ENCODE measurements around the gene FLRT1. TPM values are rescaled to one million over a fixed set of nuclear protein-coding genes. Genes with fewer than 3 reads are reported as not detected.
A peak's percentile ranks its signal among the peaks of the same experiment; 100 is the strongest.

Gene FLRT1
- total RNA-seq, 2 donors from 2014 or later, result not detected

GRCh38 chr11:64058494-64058893, 22.8 kb downstream of the FLRT1 start:
- H3K36me3 ChIP-seq (ENCODE audit: control insufficient read depth, insufficient read depth, low read length), result no peaks in the 10 kb centered on the region
- H3K36me3 Mint-ChIP-seq (ENCODE audit: low read depth), result no peaks in the 10 kb centered on the region
- H3K4me3 ChIP-seq (ENCODE audit: low read length), result no peak overlapping the region
- no peak for TF ChIP-seq CTCF (conservative IDR thresholded peaks at IDR 0.05)
- no peak overlapping the region for H3K27ac Mint-ChIP-seq
- no peak overlapping the region for H3K9ac ChIP-seq (ENCODE audit: extremely low read depth, low read length, poor library complexity, severe bottlenecking)
- no peak overlapping the region for H3K27ac ChIP-seq (ENCODE audit: low read depth, low read length)
- DNase-seq, result no peak
- H3K4me1 Mint-ChIP-seq, result peaks cover 22% of the 10 kb centered on the region
- WGBS, 2 experiments (ENCODE audit: insufficient coverage in 1 of 2, insufficient read length in 1 of 2), result 92 to 97% methylated on average over 17 of the region's 17 CpGs
- no peak overlapping the region for H3K4me3 Mint-ChIP-seq
- H3K27me3 ChIP-seq (ENCODE audit: control insufficient read depth, insufficient read depth, low read length, poor library complexity, severe bottlenecking), result peaks cover 39% of the 10 kb centered on the region
- no peaks in the 10 kb centered on the region for H3K9me3 ChIP-seq (ENCODE audit: control insufficient read depth, low read length)
- H3K27me3 Mint-ChIP-seq (ENCODE audit: insufficient read depth), result peaks cover 60% of the 10 kb centered on the region
- no peaks in the 10 kb centered on the region for H3K9me3 Mint-ChIP-seq
- H3K4me1 ChIP-seq (ENCODE audit: control insufficient read depth, insufficient read depth, low read length), result peaks cover 12% of the 10 kb centered on the region

DNA sequence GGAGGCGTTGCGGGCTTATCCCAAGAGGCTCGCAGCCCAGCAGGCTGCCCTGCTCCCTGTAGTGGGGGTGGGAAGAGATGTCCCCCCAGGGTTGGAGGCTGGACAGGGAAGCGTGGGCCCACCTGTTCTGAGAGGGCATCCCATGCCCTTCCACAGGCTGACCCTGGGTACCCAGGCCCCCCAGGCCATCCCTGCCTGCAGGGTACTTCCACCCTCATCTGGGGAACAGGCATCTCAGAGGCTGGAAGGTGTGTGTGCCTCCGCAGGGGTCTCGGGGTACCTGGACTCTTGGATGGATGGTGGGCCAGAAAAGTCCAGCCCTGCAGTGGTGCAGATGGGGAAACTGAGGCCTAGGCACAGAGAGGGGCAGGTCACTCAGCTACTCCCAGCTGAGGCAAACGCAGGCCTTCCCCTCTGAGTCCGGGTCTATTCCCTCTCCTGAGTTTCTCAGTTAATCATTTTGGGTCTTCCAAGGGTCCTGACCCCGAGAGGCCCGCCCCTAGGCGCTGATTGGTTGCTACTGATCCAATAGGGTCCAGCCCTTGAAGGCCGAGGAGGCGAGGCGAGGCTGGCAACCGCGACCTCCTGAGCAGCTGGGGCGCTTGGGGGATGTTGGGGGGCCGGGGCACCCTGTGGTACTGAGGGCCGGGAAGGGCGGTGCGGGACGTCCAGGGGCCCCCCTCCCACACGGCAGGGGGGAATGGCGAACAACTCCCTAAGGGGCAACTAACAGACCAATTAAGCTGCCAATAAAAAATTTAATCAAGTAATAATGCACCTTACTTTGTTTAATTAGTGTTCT, 23.8 kb downstream of the FLRT1 start:
- Histone ChIP-seq H3K4me3 (ENCODE audit: low read length) (no peak overlapping the region), H3K27ac (ENCODE audit: low read depth, low read length) (no peak overlapping the region), H3K36me3 (ENCODE audit: control insufficient read depth, insufficient read depth, low read length) (no peaks in the 10 kb centered on the region), H3K4me1 (ENCODE audit: control insufficient read depth, insufficient read depth, low read length) (peaks cover 4% of the 10 kb centered on the region), H3K9ac (ENCODE audit: extremely low read depth, low read length, poor library complexity, severe bottlenecking) (no peak overlapping the region), H3K27me3 (ENCODE audit: control insufficient read depth, insufficient read depth, low read length, poor library complexity, severe bottlenecking) (peaks cover 39% of the 10 kb centered on the region), H3K9me3 (ENCODE audit: control insufficient read depth, low read length) (no peaks in the 10 kb centered on the region)
- peaks cover 15% of the 10 kb centered on the region for H3K4me1 Mint-ChIP-seq
- H3K27me3 Mint-ChIP-seq (ENCODE audit: insufficient read depth), result peaks cover 65% of the 10 kb centered on the region
- no peak for TF ChIP-seq CTCF (conservative IDR thresholded peaks at IDR 0.05)
- H3K27ac Mint-ChIP-seq, result no peak overlapping the region
- DNase-seq, result peak; percentile 84
- 70 to 73% methylated on average over 5 to 23 of the region's 24 CpGs for WGBS, 2 experiments (ENCODE audit: insufficient coverage in 1 of 2, insufficient read length in 1 of 2)
- no peak overlapping the region for H3K4me3 Mint-ChIP-seq
- no peaks in the 10 kb centered on the region for H3K36me3 Mint-ChIP-seq (ENCODE audit: low read depth)
- H3K9me3 Mint-ChIP-seq, result no peaks in the 10 kb centered on the region

DNA sequence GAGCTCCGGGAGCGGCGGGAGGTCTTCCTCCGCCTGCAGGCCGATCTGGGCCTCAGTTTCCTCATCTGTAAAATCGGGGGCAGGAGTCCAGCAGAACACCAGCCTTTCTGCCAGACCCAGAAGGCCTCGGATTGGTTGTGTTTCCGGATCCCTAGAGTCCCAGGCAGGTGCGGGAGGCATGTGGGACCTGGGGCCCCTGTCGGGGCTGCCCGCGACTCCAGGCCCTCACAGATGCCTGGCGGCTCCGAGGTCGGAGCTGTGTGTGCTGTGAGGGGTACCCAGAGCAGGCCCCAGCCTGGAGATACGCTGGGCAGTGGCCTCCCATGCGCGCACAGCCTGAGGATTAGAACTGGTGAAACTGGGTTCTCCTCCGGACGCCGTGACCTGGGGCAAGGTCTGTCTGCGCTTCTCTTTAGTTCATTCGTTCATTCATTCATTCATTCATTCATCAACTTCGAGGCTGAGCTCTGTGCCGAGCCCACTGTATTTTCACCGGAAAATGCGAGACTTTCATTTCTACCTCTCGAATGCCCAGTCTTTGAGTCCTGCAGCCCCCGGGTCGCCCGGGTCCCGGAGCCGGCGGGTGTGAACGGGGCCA, 24.6 kb downstream of the FLRT1 start:
- H3K36me3 Mint-ChIP-seq (ENCODE audit: low read depth), result no peaks in the 10 kb centered on the region
- Histone ChIP-seq H3K9ac (ENCODE audit: extremely low read depth, low read length, poor library complexity, severe bottlenecking) (no peak overlapping the region), H3K36me3 (ENCODE audit: control insufficient read depth, insufficient read depth, low read length) (no peaks in the 10 kb centered on the region), H3K4me3 (ENCODE audit: low read length) (peak overlapping the region; percentile 74), H3K9me3 (ENCODE audit: control insufficient read depth, low read length) (no peaks in the 10 kb centered on the region), H3K27ac (ENCODE audit: low read depth, low read length) (no peak overlapping the region), H3K27me3 (ENCODE audit: control insufficient read depth, insufficient read depth, low read length, poor library complexity, severe bottlenecking) (peaks cover 39% of the 10 kb centered on the region), H3K4me1 (ENCODE audit: control insufficient read depth, insufficient read depth, low read length) (no peaks in the 10 kb centered on the region)
- no peaks in the 10 kb centered on the region for H3K9me3 Mint-ChIP-seq
- WGBS, 2 experiments (ENCODE audit: insufficient coverage in 1 of 2, insufficient read length in 1 of 2), result 31 to 40% methylated on average over 30 to 35 of the region's 35 CpGs
- H3K27me3 Mint-ChIP-seq (ENCODE audit: insufficient read depth), result peaks cover 64% of the 10 kb centered on the region
- no peak overlapping the region for H3K27ac Mint-ChIP-seq
- no peak for DNase-seq
- H3K4me1 Mint-ChIP-seq, result peaks cover 7% of the 10 kb centered on the region
- no peak for TF ChIP-seq CTCF (conservative IDR thresholded peaks at IDR 0.05)
- peak overlapping the region; percentile 50 for H3K4me3 Mint-ChIP-seq
